Right lobe of liver (tissue), 4 donors: Measurements from ENCODE around the gene ALPI.

Source experiments
- CTCF ChIP-seq, 4 donors: fragments of 200-600 bp in 3 of 4; fragments of 450-650 bp in 1 of 4; IDR thresholded peaks; one replicate each; pipeline versions ENCODE4 v1.5.1 to v1.8.0; 2016 to 2022; ENCODE audit warnings: antibody characterized with exemption in 4 of 4, mild to moderate bottlenecking in 2 of 4
- POLR2A ChIP-seq: fragments of 450-650 bp; IDR thresholded peaks from one replicate; pipeline ENCODE4 v1.6.1; 2017; ENCODE audit warnings: antibody characterized with exemption, mild to moderate bottlenecking
- donor health status: DM: no; HTN: no; CAD: no.
- donor health status: DM: no; HTN: no; CAD: no.
- donor health status: DM: no; HTN: yes; CAD: no.

DNA sequence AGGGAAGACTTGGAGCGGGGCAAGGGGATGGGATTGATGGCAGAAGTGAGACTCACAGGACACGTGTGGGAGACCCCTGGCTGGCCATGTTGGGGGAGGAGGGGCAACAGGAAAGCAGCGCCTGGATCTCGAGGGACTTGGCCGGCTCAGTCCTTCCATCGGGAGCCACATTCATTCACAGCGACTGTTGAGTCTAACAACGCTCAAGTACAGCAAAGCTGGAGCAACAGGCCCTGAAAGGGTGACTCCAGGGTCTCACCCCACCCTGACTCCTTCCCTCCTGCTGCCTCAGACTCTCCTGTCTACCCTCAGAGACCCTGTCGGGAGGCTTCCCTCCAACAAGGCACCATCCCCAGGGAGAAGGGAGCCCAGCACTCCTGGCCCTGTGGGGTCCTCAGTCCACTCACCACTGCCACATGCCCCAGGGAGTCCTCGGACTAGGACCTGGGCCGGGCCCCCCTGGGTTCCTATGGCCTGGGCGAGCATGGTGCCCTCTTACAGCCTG, 14.8 kb upstream of the ALPI start:
- TF ChIP-seq CTCF (IDR thresholded peaks at IDR 0.05) (no peak), POLR2A (no peak)
